IPS-18a (cell line): Measurements from ENCODE around the gene CDPF1.
"Not testable (repeated sequence)": the region's sequence is repeated elsewhere in the genome, so short reads cannot be mapped to it uniquely, and the experiment has no call there.

Experiments
- H3K27ac ChIP-seq: one replicate; pipeline ENCODE4 v1.5.1; 2013; ENCODE audit warnings: low read length
- H3K27me3 ChIP-seq: one replicate; pipeline ENCODE4 v1.6.1; 2013; ENCODE audit warnings: mild to moderate bottlenecking, low read length; ENCODE audit not compliant: control insufficient read depth, insufficient read depth
- H3K36me3 ChIP-seq: one replicate; pipeline ENCODE4 v1.6.1; 2013; ENCODE audit warnings: low read depth, low read length; ENCODE audit not compliant: control insufficient read depth
- H3K4me1 ChIP-seq: one replicate; pipeline ENCODE4 v1.6.1; 2013; ENCODE audit warnings: low read depth, low read length; ENCODE audit not compliant: control insufficient read depth
- H3K4me3 ChIP-seq: one replicate; pipeline ENCODE4 v1.5.1; 2013; ENCODE audit warnings: low read length
- H3K9ac ChIP-seq: one replicate; pipeline ENCODE4 v1.6.1; 2013; ENCODE audit warnings: mild to moderate bottlenecking, low read length, moderate library complexity
- H3K9me3 ChIP-seq: one replicate; pipeline ENCODE4 v1.6.1; 2013; ENCODE audit warnings: low read depth, low read length; ENCODE audit not compliant: control insufficient read depth

CDPF1 gene

GRCh38 chr22:46209262-46209661, 40.8 kb downstream of the CDPF1 start:
- Histone ChIP-seq H3K9me3 (no peaks in the 10 kb centered on the region), H3K4me1 (no peaks in the 10 kb centered on the region), H3K27ac (no peak overlapping the region), H3K9ac (no peak overlapping the region), H3K36me3 (no peaks in the 10 kb centered on the region), H3K27me3 (no peaks in the 10 kb centered on the region), H3K4me3 (no peak overlapping the region)

GRCh38 chr22:46203601-46203980, 46.5 kb downstream of the CDPF1 start:
- Histone ChIP-seq H3K9me3 (no peaks in the 10 kb centered on the region), H3K27ac (no peak overlapping the region), H3K4me3 (no peak overlapping the region), H3K36me3 (no peaks in the 10 kb centered on the region), H3K27me3 (no peaks in the 10 kb centered on the region), H3K9ac (no peak overlapping the region), H3K4me1 (peaks cover 7% of the 10 kb centered on the region)

GRCh38 chr22:46202897-46203600, 47.0 kb downstream of the CDPF1 start:
- H3K4me3 ChIP-seq: no peak overlapping the region
- H3K27ac ChIP-seq: no peak overlapping the region
- H3K27me3 ChIP-seq: no peaks in the 10 kb centered on the region
- H3K4me1 ChIP-seq: peaks cover 7% of the 10 kb centered on the region
- no peaks in the 10 kb centered on the region for H3K9me3 ChIP-seq
- no peak overlapping the region for H3K9ac ChIP-seq
- H3K36me3 ChIP-seq: no peaks in the 10 kb centered on the region

- Histone ChIP-seq H3K9ac (no peak overlapping the region), H3K4me3 (no peak overlapping the region), H3K27ac (no peak overlapping the region)
Observed at GRCh38 chr22:46201059-46201757, 48.9 kb downstream of the CDPF1 start.

GRCh38 chr22:46198806-46199205, 51.3 kb downstream of the CDPF1 start:
- not testable (repeated sequence) for H3K27me3 ChIP-seq, H3K4me1 ChIP-seq, H3K36me3 ChIP-seq, H3K9ac ChIP-seq, H3K9me3 ChIP-seq, H3K27ac ChIP-seq, H3K4me3 ChIP-seq

More at GRCh38 chr22:46201059-46201757, 48.9 kb downstream of the CDPF1 start:
- Histone ChIP-seq H3K9me3 (no peaks in the 10 kb centered on the region), H3K4me1 (peaks cover 7% of the 10 kb centered on the region), H3K36me3 (no peaks in the 10 kb centered on the region), H3K27me3 (no peaks in the 10 kb centered on the region)

- Histone ChIP-seq H3K9ac (no peak overlapping the region), H3K27ac (no peak overlapping the region), H3K9me3 (no peaks in the 10 kb centered on the region), H3K4me1 (peaks cover 7% of the 10 kb centered on the region), H3K27me3 (no peaks in the 10 kb centered on the region), H3K4me3 (no peak overlapping the region), H3K36me3 (no peaks in the 10 kb centered on the region)
Observed at GRCh38 chr22:46198274-46198673, 51.8 kb downstream of the CDPF1 start.

- no peak overlapping the region for H3K4me3 ChIP-seq
- no peak overlapping the region for H3K9ac ChIP-seq
- H3K27me3 ChIP-seq: no peaks in the 10 kb centered on the region
- no peaks in the 10 kb centered on the region for H3K36me3 ChIP-seq
- no peaks in the 10 kb centered on the region for H3K4me1 ChIP-seq
- no peak overlapping the region for H3K27ac ChIP-seq
- H3K9me3 ChIP-seq: no peaks in the 10 kb centered on the region
Observed at GRCh38 chr22:46196278-46196677, 53.8 kb downstream of the CDPF1 start.

- H3K4me1 ChIP-seq: no peaks in the 10 kb centered on the region
- H3K9me3 ChIP-seq: no peaks in the 10 kb centered on the region
- H3K4me3 ChIP-seq: no peak overlapping the region
- no peak overlapping the region for H3K9ac ChIP-seq
- no peak overlapping the region for H3K27ac ChIP-seq
- H3K36me3 ChIP-seq: no peaks in the 10 kb centered on the region
- H3K27me3 ChIP-seq: no peaks in the 10 kb centered on the region
Observed at GRCh38 chr22:46195487-46196165, 54.5 kb downstream of the CDPF1 start.
